HL-60/S4 treated with retinoic acid at 250 ng/mL for 4 days and 3 days (cell line): ENCODE results near the gene POU2AF1.
"Not testable (repeated sequence)": the region's sequence is repeated elsewhere in the genome, so short reads cannot be mapped to it uniquely, and the experiment has no call there.

Experiments
- in situ Hi-C: fragments of 300-500 bp; cut with MboI; formaldehyde crosslinking; loops from 2 replicates; pipeline ENCODE4 v1.7.0; 2022; ENCODE audit warnings: low sequenced_read_pairs

Gene POU2AF1

DNA sequence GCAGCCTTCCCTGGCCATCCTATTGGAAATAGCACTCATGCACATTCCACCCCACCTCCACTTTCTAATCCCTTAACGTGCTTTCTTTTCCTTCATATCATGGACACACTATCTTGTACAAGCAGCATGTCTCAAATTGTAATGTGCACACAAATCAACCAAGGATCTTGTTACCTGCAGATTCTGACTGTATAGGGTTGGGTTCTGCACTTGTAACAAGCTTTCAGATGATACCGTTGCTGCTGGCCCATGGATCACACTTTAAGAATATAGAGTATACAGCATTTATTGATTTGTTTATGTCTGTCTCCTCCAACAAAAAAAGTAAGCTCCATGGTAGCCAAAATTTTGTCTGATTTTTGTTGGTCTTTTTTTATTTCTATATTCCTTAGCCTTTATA is 32.4 kb upstream of the POU2AF1 start:
- in situ Hi-C loops, result loop anchor here (10.0 kb wide), 1 partner anchor 127 kb away; no protein-coding TSS in a partner anchor

DNA sequence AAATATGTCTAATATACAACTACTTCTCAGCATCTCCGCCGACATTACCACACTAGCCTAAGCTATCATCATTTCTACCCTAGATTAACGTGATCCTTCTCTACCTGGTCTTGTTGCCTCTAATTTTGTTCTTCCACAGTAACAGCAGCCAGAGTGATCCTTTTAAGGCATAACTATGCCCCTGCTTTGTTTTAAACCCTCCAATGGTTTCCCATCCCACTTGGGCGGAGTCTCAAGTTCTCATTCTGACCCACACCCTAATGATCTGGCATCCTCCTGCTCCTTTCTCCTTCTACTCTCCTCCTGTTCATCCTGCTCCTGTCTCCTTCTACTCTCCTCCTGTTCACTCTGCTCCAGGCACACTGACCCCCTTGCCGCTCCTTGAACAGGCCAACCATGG is 31.9 kb upstream of the POU2AF1 start:
- in situ Hi-C loops, result loop anchor here (10.0 kb wide), 1 partner anchor 126 kb away; no protein-coding TSS in a partner anchor

DNA sequence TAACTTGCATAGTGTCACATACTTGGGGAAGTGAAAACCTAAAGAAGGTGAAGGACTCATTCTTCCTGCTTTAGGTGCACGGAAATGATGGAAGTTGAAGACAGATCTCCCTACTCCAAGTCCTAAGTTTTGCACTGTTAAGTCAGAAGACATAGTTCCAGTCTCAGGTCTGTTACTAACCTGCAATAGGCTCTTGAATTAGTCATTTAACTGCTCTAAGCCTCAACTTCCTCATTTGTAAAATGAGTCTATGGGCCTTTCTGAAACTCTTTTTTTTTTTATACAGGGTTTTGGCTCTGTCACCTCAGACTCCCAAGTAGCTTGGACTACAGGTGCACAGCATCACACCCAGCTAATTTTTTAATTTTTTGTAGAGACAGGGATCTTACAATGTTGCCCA is 30.8 kb upstream of the POU2AF1 start:
- in situ Hi-C loops, result loop anchor here (10.0 kb wide), 1 partner anchor 125 kb away; no protein-coding TSS in a partner anchor

DNA sequence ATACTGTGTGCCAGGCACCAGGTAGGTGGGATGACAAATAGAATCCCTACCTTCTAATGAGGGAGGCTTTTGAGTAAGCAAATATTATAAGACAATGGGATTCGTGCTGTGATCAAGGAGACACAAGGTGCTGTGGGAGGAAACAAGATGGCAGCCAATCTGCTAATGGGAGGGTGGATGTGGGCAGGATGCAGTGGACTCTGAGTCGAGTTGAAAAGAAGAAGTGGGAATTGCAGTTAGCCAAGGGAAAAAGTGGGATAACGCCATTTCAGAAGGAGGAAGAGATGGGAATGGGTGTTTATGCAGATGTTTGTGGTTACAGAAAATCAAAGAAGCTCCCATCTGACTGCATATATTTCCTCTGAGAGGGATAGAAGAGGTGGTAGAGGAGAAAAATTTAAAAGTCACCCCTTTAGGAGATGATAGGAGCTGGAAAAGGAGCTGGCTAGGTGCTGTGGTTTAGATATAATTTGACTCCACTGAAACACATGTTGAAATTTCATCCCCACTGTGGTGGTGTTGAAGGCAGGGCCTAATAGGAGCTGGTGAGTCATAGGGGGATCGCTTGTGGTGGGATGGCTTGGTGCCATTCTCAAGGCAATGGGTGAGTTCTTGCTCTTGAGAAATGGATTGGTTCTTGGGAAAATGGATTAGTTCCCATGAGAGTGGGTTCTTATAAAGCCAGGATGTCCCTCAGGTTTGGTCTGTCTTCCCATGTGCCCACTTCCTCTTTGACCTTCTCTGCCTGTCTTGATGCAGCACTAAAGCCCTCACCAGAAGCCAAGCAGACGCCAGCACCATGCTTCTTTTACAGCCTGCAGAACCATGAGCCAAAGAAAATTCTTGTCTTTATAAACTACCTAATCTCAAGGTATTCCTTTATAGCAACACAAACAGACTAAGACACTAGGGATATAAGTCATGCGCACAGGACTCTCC is 30.0 kb upstream of the POU2AF1 start:
- in situ Hi-C loops, result no loop called here

DNA sequence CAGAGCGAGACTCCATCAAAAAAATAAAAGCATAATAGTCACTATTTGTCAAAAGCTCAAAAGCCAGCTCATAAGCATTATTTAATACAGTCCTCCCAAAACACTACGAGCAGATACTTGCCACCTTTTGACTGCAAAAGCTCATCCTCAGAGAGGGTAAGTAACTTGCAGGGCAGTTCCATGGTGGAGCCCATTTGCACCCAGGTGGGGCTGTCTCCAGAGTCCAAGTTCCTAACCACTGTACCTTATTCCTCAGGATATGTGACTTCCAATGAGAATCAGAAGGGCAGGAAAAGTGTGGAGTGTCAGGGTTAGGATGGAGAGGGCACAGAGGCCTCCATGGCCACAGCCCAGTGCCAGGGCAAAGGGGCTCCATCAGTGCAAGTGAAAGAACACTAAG is 28.6 kb upstream of the POU2AF1 start:
- in situ Hi-C loops, result no loop called here

DNA sequence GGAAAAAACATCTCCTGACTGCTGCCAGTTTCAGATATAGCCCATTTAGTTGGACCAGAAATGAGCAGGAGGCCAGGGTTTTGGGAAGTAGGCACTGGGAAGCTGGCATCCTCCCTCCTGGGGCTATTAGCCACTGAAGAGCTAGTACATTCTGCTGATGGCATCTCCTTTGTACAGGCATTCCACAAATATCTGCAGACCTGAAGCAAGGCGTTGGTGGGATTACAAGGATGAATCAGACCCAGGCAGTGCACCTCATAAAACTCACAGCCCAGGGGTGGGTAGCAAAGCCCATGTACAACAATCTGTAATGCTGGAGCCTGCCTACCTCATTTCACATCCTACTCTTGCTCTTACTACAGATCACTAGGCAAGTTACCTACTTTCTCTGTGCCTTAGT is 27.5 kb upstream of the POU2AF1 start:
- in situ Hi-C loops, result no loop called here

DNA sequence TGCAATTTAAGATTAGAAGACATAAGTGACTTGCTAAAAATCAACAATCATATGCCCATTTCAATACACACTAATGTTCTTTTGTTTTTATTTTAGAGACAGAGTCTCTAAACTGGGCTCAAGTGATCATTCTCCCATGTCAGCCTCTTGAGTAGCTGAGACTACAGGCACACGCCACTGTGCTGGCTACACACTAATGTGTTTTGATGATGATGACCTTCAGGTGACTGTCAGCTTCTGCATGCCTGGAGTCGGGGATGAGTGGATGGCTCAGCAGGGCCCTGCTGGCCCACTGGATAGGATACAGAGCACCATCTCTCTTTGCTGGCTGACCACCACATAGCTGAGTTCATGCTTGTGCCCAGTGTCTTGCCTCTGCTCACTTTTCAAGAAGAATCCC is 27.0 kb upstream of the POU2AF1 start:
- in situ Hi-C loops, result no loop called here

DNA sequence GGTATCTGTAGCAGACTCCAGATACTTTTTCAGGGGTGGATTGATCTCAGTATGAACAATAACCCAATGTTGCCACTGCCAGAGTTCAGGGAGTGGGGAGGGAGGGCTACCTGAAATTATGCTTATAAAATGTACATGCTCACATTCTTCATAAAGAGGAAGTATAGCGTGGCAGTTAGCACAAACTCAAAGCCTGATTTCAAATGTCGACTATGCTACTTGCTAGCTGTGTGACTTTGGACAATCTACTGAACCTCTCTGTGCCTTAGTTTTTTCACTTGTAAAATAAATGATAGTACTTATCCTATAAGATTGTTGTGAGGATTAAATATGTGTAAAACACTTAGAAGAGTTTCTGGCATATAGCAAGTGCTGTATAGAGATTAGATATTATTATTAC is 26.5 kb upstream of the POU2AF1 start:
- in situ Hi-C loops, result no loop called here

DNA sequence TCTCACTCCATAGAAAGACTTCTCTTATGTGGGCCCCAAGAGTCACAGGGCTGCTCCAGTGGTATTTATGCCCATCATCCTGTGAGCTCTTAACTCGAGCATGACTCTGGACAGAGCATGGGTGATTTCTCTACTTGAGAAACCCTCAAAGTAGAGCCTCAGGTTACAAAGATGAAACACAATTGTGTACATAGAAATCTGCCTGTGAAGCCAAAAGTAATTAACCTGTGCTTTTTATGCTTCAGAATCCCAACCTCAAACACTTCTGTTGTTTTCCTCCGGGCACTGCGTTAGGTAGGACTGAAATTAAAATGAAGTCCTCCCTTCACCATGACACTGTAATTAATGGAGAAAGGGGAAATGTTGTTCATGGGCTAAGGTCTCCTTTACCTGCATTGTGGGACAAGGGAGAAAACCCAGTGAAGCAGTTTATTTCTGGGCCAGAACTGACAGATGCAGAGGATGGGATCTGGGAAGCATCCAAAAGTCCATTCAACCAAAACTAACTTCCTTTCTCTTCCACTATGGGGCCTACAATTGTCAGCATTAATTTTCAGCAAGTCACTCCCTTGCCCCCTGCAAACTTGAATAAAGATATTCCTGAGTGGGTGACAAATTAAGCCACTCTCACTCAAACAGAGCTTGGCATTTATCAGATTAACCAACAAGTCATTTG is 24.1 kb upstream of the POU2AF1 start:
- in situ Hi-C loops, result no loop called here

DNA sequence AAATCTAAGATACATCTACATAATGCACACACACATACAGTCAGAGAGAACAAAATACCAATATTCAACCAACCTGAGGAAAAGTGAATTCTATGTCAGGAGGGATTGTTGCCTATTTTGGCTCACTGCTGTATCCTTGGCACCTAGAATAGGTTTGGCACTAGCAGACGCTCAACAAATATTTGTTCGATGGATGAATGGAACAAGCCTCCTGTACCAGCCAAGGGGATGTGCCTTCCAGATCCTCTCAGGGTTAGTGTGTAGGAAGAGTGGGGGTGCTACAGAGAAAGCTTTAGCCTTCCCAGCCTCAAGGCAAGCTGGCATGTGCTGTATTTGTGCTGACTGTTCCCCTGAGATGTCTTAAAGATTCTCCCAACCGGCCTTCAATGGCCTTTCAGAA is 23.3 kb upstream of the POU2AF1 start:
- in situ Hi-C loops, result no loop called here

DNA sequence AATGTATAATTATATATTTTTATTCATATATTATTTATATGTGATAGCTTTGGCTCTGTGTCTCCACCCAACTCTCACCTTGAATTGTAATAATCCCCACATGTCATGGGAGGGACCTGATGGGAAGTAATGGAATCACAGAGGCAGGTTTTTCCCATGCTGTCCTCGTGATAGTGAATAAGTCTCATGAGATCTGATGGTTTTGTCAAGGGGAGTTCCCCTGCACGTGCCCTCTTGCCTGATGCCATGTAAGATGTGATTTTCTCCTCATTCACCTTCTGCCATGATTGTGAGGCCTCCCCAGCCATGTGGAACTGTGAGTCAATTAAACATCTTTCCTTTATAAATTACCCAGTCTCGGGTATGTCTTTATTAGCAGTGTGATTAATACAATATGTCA is 22.9 kb upstream of the POU2AF1 start:
- in situ Hi-C loops, result not testable (repeated sequence)

DNA sequence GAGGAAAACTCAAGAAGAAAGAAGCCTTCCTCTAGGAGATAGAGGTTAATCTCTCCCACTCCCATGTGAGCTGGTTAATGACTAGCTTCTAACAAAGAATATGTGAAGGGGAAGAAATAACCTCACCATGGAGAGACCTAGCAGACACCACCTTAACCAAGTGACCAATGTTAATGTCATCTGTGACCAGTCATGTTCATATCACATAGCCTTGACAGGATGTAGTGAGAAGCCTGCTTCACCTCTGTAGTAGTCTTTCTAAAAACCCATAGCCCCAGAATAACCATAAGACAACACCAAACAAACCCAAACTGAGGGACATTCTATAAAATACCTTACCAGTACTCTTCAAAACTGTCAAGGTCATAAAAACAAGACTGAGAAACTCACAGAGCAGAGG is 21.5 kb upstream of the POU2AF1 start:
- in situ Hi-C loops, result no loop called here

DNA sequence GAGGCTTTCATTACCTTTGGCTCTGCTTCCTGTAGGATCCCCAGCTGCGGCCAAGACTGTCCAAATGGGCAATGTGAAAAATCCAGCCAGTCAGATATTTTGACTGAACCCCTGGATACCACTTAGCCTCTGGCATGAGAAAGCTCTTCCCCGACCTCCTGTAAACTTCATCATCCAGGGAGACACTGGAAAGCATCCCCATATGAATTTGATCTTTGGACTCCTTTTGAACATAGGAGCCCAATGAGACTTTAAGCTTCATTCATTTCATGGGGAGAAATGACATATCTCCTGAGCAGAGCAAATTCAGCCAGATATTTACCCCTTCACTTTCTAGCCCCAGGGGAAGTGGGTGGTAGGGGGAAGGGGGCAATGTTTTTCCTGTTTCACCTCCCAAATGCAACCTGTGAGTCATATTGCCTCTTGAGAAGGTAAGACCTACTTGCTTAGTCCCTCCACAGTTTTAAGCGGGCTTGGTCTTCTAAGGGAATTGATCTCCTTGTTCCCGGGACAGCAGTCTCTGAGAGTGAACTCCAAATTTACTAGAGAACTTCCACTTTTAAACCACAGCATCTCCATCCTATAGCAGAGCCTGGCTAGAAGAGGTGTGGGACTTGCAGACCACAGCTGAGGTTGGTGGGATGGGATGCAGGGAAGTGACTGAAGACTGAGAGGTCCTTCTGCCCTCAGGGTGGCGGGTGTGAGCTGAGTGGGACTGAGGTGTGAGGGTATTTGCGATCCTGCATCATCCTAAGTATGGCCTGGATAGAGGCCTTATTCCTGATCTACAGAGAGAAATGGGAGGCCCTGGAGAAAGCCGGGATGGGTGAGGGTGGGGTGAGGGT is 20.3 kb upstream of the POU2AF1 start:
- in situ Hi-C loops, result no loop called here

DNA sequence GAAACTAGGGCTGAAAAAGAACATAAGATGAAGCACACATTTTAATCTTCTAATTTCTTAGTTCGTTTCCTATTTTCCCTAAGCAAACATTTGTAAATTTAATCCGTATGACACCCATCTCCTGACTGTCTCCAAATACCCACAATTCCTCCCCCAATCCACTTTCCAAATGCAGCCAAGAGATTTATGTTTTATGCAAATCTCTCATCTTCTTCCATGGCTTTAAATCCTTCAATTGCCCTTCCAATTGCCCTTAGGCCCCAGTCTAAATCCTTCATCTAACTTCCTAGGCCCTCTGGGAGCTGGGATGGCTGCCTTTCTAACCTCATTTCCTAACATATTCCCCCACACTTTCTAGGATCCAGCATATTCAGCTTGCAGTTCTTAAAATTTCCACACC is 18.0 kb upstream of the POU2AF1 start:
- in situ Hi-C loops, result no loop called here

DNA sequence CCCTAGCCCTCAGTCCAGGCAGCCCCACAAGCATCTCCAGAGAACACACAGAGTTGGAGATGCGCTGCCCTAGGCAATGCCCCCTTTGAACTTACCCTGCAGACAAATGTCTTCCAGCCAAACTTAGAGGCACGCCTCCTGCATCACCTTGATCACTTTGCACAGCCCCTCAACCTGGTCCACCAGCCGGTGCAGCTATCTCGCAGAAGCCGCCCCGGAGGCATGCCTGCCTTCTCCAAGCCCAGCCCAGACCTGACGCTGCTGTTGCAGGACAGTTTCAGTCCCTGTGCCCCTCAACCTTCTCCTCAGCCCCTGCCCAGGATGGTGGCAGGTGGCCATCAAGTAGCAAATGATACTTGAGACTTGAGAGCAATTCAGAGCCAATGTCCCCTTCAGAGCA is 16.7 kb upstream of the POU2AF1 start:
- in situ Hi-C loops, result no loop called here

DNA sequence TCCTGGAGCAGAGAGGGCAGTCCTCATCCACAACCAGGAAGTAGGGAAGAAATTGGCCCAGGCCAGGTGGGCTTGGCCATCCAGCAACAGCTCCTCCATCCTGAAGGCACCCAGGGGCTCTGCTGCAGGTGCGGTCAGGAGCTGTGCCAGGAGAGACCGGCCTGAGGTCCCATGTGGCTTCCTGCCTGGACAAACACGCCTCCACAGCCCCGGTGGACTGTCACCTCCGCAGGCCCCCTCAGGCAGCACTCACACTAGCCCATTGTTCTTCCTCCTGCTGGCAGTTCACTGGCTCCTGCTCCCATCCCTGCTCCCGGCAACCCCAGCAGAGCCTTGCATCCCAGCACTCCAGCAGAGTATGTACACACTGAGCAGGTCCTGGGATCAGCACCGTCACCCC is 16.0 kb upstream of the POU2AF1 start:
- in situ Hi-C loops, result no loop called here

DNA sequence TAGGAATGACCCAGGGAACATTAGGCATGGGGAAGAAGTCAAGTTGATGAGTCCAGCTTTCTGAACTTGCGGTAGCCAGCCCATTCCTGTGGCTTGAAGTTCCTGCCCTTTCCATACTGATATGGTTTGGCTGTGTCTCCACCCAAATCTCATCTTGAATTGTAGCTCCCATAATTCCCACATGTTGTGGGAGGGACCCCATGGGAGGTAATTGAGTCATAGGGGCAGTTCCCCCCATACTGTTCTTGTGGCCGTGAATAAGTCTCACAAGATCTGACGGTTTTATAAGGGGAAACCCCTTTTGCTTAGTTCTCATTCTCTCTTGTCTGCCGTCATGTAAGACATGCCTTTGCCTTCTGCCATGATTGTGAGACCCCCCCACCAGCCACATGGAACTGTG is 15.1 kb upstream of the POU2AF1 start:
- in situ Hi-C loops, result not testable (repeated sequence)

DNA sequence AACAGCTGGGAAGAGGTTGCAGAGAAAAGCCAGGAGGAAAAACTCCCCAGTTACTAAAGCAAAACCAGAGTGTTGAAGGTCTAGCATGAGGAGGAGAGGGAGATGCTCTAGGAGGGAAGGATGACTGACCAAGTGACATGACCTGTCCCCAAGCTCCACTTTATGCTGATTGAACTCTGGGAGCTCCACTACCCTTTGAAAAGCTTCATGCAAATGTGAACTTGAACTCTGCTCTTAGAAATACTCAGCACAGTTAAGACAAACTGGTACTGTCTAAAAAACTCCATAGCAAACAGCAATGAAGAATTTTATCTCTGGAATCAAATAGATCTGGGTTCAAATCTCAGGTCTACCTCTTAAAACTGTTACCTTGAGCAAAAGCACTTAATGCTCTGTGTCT is 14.5 kb upstream of the POU2AF1 start:
- in situ Hi-C loops, result no loop called here

DNA sequence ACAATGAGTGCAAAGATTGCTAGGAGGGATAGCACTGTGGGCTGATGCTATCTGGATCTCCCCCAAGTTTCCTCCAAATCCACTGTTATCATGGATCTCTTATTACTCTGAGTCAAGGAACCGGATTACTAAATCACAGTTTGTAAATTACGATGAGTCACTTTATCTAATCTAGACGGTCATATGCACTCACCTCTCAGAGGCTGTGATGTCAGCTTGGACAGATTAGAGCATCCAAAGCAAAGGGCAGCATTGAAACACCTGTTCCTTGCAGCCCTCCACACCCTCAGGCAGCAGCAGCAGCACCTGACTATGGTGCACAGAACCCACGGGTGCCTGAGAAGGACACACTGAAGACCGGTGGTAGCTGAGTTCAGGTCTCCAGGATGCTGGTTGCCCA is 14.0 kb upstream of the POU2AF1 start:
- in situ Hi-C loops, result no loop called here

DNA sequence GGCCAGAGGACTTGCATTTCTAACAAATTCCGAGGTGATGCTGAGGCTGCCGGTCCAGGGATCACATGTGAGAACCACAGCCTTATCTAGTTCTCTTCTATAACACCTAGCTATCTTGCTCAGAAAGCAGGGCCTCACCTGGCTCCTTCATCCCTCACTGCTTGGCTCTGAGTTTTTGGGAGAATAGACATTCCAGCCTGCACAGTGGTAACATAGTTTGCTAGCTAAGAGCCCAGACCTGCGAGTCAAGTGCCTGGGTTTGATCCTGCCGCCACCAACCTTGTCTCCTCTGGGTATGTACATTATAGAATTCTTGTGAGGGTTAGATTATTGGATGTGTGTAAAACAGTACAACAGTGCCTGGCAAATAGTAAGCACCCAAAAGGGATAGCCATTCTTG is 13.5 kb upstream of the POU2AF1 start:
- in situ Hi-C loops, result no loop called here
